Stomach (tissue), 9 donors: ENCODE results near the gene RASA1. TPM values are rescaled to one million over a fixed set of nuclear protein-coding genes. Genes with fewer than 3 reads are reported as not detected.

Experiments
- DNase-seq, 2 donors: peaks; one replicate each; pipeline versions ENCODE4 v3.0.0 to v3.0.0-alpha.2; 2013 to 2019
- H3K27ac ChIP-seq, 5 donors: fragments of 200-600 bp in 4 of 5; sonication (generic) in 4 of 5; one replicate each; pipeline ENCODE4 v1.5.1; 2013 to 2019; ENCODE audit warnings: mild to moderate bottlenecking in 1 of 5, moderate library complexity in 1 of 5
- H3K27me3 ChIP-seq, 3 donors: fragments of 200-600 bp; sonication (generic); one replicate each; pipeline ENCODE4 v1.5.1; 2017 to 2019; ENCODE audit warnings: mixed run types in 1 of 3
- H3K36me3 ChIP-seq, 4 donors: fragments of 200-600 bp; sonication (generic); 1 replicate in 3 of 4; 2 replicates in 1 of 4; pipeline ENCODE4 v1.5.1; 2016 to 2019
- H3K4me1 ChIP-seq, 4 donors: fragments of 200-600 bp; sonication (generic); one replicate each; pipeline ENCODE4 v1.5.1; 2016 to 2019
- H3K4me3 ChIP-seq, 4 donors: fragments of 200-600 bp; sonication (generic) in 3 of 4; one replicate each; pipeline ENCODE4 v1.5.1; 2016 to 2019; ENCODE audit warnings: mild to moderate bottlenecking in 1 of 4
- H3K9me3 ChIP-seq, 4 donors: fragments of 200-600 bp; sonication (generic); one replicate each; pipeline ENCODE4 v1.5.1; 2016 to 2019
- EP300 ChIP-seq: sonication (generic); formaldehyde crosslinking; IDR thresholded peaks from one replicate; pipeline ENCODE4 v1.6.1; 2017; ENCODE audit warnings: antibody characterized with exemption
- POLR2A ChIP-seq, 4 donors: fragments of 450-650 bp; IDR thresholded peaks; one replicate each; pipeline ENCODE4 v1.6.1; 2016; ENCODE audit warnings: antibody characterized with exemption in 4 of 4, control low read depth in 2 of 4, mild to moderate bottlenecking in 1 of 4, moderate library complexity in 1 of 4
- POLR2AphosphoS5 ChIP-seq, 3 donors: sonication (generic); formaldehyde crosslinking; IDR thresholded peaks; one replicate each; pipeline ENCODE4 v1.6.1; 2016; ENCODE audit warnings: antibody characterized with exemption in 3 of 3
- WGBS, 5 donors: extraction: QIAGEN DNeasy Blood & Tissue Kit in 3 of 5; methylation state at CpG; one replicate each; pipeline versions ENCODE4 v1.1.5 to v1.1.7; 2013 to 2018; 5-methylcytosine and 5-hydroxymethylcytosine counted together
- intact Hi-C: fragments of 100-400 bp; cut with DNase I; formaldehyde crosslinking; loops from one replicate; pipeline ENCODE4 v1.15.1; 2023; ENCODE audit warnings: low total_unique reads
- polyA plus RNA-seq, 3 donors: library from polyadenylated mRNA; stranded (reverse); fragments of 200-250 nt; gene quantifications; one replicate each; pipeline ENCODE4 v1.2.3, GENCODE V29; 2013
- total RNA-seq, 5 donors: library from RNA; depleted of rRNA; stranded (reverse); fragments of >200 nt; gene quantifications; one replicate each; pipeline versions ENCODE4 v1.1.0 to v1.2.3, GENCODE V29; 2014 to 2016
- TF ChIP-seq, protein P1 (sequence below), 7 experiments: fragments of 450-650 bp in 4 of 7; fragments of 200-600 bp in 3 of 7; sonication (generic) in 3 of 7; IDR thresholded peaks; one replicate each; pipeline ENCODE4 v1.5.1; 2016 to 2019; ENCODE audit warnings: antibody characterized with exemption in 7 of 7, control low read depth in 2 of 7, mild to moderate bottlenecking in 1 of 7
- donor health status: healthy with polysubstance abuse.
- donor health status: Bipolar disorder and iron deficiency.
- donor health status: healthy.

RASA1 gene
- total and polyA plus RNA-seq, 8 donors: 7.3 to 89.3 (median 19.1) TPM

DNA sequence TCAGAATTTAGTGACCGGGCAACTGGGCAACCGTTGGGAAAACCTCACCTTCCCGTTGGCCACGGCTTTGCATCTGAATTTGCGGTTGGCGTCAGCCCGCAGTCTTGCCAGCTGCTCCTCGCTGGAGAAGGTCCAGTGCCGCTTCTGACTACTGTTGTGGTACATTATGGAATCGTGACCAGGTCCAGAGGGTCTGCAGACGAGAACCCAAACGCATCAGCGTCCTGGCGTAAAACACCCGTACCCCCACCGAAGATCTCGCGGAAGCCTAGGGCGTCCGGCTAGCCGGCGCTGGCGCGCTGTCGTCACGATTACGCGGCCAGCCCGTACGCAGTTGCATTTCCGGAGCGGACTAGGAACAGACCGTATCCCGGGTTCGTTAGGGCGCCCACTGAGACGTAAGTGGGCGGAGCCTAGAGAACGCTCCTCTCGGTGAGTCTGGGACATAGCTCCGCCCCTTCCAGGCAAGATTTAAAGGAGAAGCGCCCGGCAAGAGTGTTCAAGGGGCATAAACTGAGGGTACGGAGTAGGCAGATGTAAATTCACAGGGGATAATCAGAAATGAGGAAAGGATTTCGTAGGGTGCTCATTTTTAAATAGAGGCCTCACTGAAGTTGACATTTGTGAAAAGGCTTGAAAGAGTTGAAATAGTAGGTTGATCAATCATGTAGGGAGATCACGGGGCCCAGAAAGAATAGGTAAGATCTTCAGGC is 145.1 kb downstream of the RASA1 start, which contains the start of gene CCNH:
CCNH (minus strand) TSS at position 301 of the 713 bp plus-strand sequence; CDS start at position 165, 136 bp downstream.
- Histone ChIP-seq H3K27me3 (no peaks in the 10 kb centered on the region), H3K36me3 (peaks cover 11 to 27% (median 22%) of the 10 kb centered on the region in 4 donors), H3K4me1 (peaks cover 11 to 43% (median 19%) of the 10 kb centered on the region in 4 donors), H3K9me3 (no peaks in the 10 kb centered on the region), H3K27ac (peak within 1 kb of the TSS; percentile 93 to 99 (median 96)), H3K4me3 (peak within 1 kb of the TSS; percentile 58 to 84 (median 62))
- intact Hi-C loops: no loop called here
- WGBS, 5 donors: 1 to 2% (median 1%) methylated on average over 25 to 46 of the region's 46 CpGs
- TF ChIP-seq, protein P1, sequence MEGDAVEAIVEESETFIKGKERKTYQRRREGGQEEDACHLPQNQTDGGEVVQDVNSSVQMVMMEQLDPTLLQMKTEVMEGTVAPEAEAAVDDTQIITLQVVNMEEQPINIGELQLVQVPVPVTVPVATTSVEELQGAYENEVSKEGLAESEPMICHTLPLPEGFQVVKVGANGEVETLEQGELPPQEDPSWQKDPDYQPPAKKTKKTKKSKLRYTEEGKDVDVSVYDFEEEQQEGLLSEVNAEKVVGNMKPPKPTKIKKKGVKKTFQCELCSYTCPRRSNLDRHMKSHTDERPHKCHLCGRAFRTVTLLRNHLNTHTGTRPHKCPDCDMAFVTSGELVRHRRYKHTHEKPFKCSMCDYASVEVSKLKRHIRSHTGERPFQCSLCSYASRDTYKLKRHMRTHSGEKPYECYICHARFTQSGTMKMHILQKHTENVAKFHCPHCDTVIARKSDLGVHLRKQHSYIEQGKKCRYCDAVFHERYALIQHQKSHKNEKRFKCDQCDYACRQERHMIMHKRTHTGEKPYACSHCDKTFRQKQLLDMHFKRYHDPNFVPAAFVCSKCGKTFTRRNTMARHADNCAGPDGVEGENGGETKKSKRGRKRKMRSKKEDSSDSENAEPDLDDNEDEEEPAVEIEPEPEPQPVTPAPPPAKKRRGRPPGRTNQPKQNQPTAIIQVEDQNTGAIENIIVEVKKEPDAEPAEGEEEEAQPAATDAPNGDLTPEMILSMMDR (IDR thresholded peaks at IDR 0.05): no peak
- peak; percentile 97 for TF ChIP-seq EP300
- peak in 2 of 4 donors; percentile 91 to 93 for TF ChIP-seq POLR2A (IDR thresholded peaks at IDR 0.05)
- TF ChIP-seq POLR2AphosphoS5 (IDR thresholded peaks at IDR 0.05): peak; percentile 99 to 100 (median 99)
- peak; percentile 99 for DNase-seq

DNA sequence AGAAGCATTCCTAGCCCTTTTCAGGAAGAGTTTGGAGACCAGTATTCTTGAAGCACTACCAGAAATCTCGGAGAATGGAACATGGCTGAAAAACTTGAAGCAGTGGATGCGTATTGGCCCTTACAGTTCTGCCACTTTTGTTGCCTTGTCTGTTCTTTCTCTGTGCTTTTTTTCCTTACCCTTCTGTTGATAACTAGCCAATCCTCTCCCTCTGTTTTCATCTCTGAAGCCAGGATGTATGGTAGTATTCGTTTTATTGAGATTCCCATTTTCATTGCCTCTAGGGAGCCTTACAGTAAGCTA is 145.6 kb downstream of the RASA1 start:
- 41 to 60% (median 43%) methylated on average over 3 of the region's 3 CpGs for WGBS, 5 donors
- Histone ChIP-seq H3K4me1 (peaks cover 11 to 39% (median 19%) of the 10 kb centered on the region in 4 donors), H3K27me3 (no peaks in the 10 kb centered on the region), H3K4me3 (peak overlapping the region; percentile 58 to 84 (median 62)), H3K27ac (peak overlapping the region; percentile 93 to 99 (median 96)), H3K36me3 (peaks cover 6 to 22% (median 17%) of the 10 kb centered on the region in 4 donors), H3K9me3 (no peaks in the 10 kb centered on the region)
- DNase-seq: no peak
- intact Hi-C loops: no loop called here
- no peak for TF ChIP-seq POLR2A (IDR thresholded peaks at IDR 0.05)
- no peak for TF ChIP-seq EP300
- TF ChIP-seq, protein P1 (IDR thresholded peaks at IDR 0.05): no peak
- TF ChIP-seq POLR2AphosphoS5 (IDR thresholded peaks at IDR 0.05): no peak

DNA sequence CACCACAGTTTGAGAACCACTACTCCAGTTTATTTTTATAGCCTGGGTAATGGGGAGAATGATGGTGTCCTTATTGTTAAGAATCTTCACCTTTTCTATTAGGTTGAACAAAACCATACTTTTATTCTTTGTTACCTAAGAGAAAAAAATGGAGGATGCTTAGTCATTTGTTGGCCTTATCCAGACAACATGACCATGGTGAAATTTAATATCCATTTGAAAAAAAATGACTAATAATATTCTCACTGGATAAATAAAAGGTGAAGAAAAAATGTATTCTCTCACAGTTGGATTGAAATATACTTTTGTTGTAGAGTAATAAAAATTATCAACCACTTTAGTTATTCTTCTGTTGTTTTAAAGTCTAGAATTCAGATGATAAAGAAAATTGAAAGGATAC is 150.8 kb downstream of the RASA1 start:
- Histone ChIP-seq H3K27me3 (no peaks in the 10 kb centered on the region), H3K4me3 (no peak overlapping the region), H3K9me3 (no peaks in the 10 kb centered on the region), H3K4me1 (peaks cover 0 to 1% (median under 1%) of the 10 kb centered on the region in 4 donors), H3K27ac (no peak overlapping the region), H3K36me3 (no peaks in the 10 kb centered on the region)
- no peak for DNase-seq
- intact Hi-C loops: no loop called here
- TF ChIP-seq, protein P1 (IDR thresholded peaks at IDR 0.05): no peak

DNA sequence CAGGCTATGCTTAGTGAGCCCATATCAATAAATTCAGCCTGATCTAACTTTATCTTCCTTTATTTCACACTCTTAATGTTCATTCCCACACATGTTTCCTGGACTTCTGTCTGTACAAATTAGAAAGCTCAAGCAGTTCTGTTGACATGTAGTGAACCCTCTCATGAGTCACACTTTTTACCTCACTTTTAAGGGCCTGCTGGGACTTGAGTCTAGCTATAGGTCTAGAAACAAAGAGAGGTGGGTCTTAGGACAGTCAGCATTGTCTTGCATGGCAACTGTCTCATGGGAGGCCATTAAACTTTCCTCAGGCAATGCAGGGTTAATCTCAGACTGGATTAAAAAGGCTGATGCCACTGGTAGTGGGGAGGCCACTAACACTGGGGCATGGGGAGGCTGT is 153.6 kb downstream of the RASA1 start:
- TF ChIP-seq, protein P1 (IDR thresholded peaks at IDR 0.05): no peak
- TF ChIP-seq POLR2A (IDR thresholded peaks at IDR 0.05) (no peak), POLR2AphosphoS5 (IDR thresholded peaks at IDR 0.05) (no peak), EP300 (no peak)
- intact Hi-C loops: no loop called here

More for the DNA sequence above, 153.6 kb downstream of the RASA1 start:
- H3K27me3 ChIP-seq: no peaks in the 10 kb centered on the region
- H3K27ac ChIP-seq: no peak overlapping the region
- H3K36me3 ChIP-seq: no peaks in the 10 kb centered on the region
- no peak for DNase-seq
- H3K4me3 ChIP-seq: no peak overlapping the region
- no peaks in the 10 kb centered on the region for H3K9me3 ChIP-seq
- H3K4me1 ChIP-seq: no peaks in the 10 kb centered on the region
